ENCODE measurements around the gene PBRM1.

DNA sequence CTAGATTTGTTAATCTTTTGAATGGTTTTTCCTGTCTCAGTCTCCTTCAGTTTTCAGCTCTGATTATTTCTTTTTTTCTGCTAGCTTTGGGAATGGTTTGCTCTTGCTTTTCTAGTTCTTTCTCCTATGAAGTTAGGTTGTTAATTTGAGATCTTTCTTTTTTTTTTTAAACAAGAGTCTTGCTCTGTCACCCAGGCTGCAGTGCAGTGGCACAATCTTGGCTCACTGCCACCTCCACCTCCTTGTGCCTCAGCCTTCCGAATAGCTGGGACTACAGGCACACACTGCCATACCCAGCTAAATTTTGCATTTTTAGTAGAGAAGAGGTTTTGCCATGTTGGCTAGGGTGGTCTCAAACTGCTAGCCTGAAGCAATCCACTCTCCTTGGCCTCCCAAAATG, 92.6 kb downstream of the PBRM1 start:
- TF ChIP-seq, protein P1, sequence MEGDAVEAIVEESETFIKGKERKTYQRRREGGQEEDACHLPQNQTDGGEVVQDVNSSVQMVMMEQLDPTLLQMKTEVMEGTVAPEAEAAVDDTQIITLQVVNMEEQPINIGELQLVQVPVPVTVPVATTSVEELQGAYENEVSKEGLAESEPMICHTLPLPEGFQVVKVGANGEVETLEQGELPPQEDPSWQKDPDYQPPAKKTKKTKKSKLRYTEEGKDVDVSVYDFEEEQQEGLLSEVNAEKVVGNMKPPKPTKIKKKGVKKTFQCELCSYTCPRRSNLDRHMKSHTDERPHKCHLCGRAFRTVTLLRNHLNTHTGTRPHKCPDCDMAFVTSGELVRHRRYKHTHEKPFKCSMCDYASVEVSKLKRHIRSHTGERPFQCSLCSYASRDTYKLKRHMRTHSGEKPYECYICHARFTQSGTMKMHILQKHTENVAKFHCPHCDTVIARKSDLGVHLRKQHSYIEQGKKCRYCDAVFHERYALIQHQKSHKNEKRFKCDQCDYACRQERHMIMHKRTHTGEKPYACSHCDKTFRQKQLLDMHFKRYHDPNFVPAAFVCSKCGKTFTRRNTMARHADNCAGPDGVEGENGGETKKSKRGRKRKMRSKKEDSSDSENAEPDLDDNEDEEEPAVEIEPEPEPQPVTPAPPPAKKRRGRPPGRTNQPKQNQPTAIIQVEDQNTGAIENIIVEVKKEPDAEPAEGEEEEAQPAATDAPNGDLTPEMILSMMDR (IDR thresholded peaks at IDR 0.05; ENCODE audit: low read depth, low read length, missing input control): no peak
- TF ChIP-seq, protein P2, sequence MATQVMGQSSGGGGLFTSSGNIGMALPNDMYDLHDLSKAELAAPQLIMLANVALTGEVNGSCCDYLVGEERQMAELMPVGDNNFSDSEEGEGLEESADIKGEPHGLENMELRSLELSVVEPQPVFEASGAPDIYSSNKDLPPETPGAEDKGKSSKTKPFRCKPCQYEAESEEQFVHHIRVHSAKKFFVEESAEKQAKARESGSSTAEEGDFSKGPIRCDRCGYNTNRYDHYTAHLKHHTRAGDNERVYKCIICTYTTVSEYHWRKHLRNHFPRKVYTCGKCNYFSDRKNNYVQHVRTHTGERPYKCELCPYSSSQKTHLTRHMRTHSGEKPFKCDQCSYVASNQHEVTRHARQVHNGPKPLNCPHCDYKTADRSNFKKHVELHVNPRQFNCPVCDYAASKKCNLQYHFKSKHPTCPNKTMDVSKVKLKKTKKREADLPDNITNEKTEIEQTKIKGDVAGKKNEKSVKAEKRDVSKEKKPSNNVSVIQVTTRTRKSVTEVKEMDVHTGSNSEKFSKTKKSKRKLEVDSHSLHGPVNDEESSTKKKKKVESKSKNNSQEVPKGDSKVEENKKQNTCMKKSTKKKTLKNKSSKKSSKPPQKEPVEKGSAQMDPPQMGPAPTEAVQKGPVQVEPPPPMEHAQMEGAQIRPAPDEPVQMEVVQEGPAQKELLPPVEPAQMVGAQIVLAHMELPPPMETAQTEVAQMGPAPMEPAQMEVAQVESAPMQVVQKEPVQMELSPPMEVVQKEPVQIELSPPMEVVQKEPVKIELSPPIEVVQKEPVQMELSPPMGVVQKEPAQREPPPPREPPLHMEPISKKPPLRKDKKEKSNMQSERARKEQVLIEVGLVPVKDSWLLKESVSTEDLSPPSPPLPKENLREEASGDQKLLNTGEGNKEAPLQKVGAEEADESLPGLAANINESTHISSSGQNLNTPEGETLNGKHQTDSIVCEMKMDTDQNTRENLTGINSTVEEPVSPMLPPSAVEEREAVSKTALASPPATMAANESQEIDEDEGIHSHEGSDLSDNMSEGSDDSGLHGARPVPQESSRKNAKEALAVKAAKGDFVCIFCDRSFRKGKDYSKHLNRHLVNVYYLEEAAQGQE (IDR thresholded peaks at IDR 0.05): no peak
- TF ChIP-seq JUND (IDR thresholded peaks at IDR 0.05) (no peak), YY1 (IDR thresholded peaks at IDR 0.05) (no peak), RXRA (IDR thresholded peaks at IDR 0.05) (no peak), SP1 (IDR thresholded peaks at IDR 0.05) (no peak), EGR1 (IDR thresholded peaks at IDR 0.05; ENCODE audit: low read depth in 2 of 2) (no peak), FOXA2 (IDR thresholded peaks at IDR 0.05) (no peak)
- TF ChIP-seq, protein P3, sequence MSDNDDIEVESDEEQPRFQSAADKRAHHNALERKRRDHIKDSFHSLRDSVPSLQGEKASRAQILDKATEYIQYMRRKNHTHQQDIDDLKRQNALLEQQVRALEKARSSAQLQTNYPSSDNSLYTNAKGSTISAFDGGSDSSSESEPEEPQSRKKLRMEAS (IDR thresholded peaks at IDR 0.05): no peak

Data from liver (tissue), 3 donors.